ENCODE measurements around the gene PGM1. TPM values are rescaled to one million over a fixed set of nuclear protein-coding genes. Genes with fewer than 3 reads are reported as not detected.

The PGM1 gene
- total and polyA plus RNA-seq, 2 of the 13 experiments (the other 11 are each of a cell fraction or from before 2014, with no cell fraction given): 51.6 to 105 TPM

GRCh38 chr1:63593886-63594605, 835 bp downstream of the PGM1 start (continued):
- TF ChIP-seq, protein P1, sequence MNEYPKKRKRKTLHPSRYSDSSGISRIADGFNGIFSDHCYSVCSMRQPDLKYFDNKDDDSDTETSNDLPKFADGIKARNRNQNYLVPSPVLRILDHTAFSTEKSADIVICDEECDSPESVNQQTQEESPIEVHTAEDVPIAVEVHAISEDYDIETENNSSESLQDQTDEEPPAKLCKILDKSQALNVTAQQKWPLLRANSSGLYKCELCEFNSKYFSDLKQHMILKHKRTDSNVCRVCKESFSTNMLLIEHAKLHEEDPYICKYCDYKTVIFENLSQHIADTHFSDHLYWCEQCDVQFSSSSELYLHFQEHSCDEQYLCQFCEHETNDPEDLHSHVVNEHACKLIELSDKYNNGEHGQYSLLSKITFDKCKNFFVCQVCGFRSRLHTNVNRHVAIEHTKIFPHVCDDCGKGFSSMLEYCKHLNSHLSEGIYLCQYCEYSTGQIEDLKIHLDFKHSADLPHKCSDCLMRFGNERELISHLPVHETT (CRISPR knock-in tag; conservative IDR thresholded peaks at IDR 0.05): no peak
- TF ChIP-seq ZBTB8A (CRISPR knock-in tag; IDR thresholded peaks at IDR 0.05; ENCODE audit: borderline replicate concordance, low read depth): no peak
- no peak for TF ChIP-seq ZNF841 (CRISPR knock-in tag; IDR thresholded peaks at IDR 0.05; ENCODE audit: borderline replicate concordance)
- TF ChIP-seq ZNF672 (CRISPR knock-in tag; IDR thresholded peaks at IDR 0.05): no peak
- no peak for TF ChIP-seq ZFP41 (CRISPR knock-in tag; IDR thresholded peaks at IDR 0.05; ENCODE audit: borderline replicate concordance)
- no peak for TF ChIP-seq ZNF256 (CRISPR knock-in tag; conservative IDR thresholded peaks at IDR 0.05)
- TF ChIP-seq ZNF607 (CRISPR knock-in tag; IDR thresholded peaks at IDR 0.05; ENCODE audit: borderline replicate concordance): no peak
- no peak for TF ChIP-seq NFE2 (CRISPR knock-in tag; IDR thresholded peaks at IDR 0.05)
- no peak for TF ChIP-seq CENPX (CRISPR knock-in tag; IDR thresholded peaks at IDR 0.05)
- no peak for TF ChIP-seq ZNF414 (CRISPR knock-in tag; IDR thresholded peaks at IDR 0.05)
- no peak for TF ChIP-seq DBP (CRISPR knock-in tag; IDR thresholded peaks at IDR 0.05; ENCODE audit: not compliant biosample characterization)
- no peak for TF ChIP-seq KAT8 (CRISPR knock-in tag; IDR thresholded peaks at IDR 0.05)
- no peak for TF ChIP-seq FOXA3 (CRISPR knock-in tag; IDR thresholded peaks at IDR 0.05)
- no peak for TF ChIP-seq TARDBP (CRISPR knock-in tag; IDR thresholded peaks at IDR 0.05)
- no peak for TF ChIP-seq ATRX (CRISPR knock-in tag; IDR thresholded peaks at IDR 0.05; ENCODE audit: borderline replicate concordance)
- TF ChIP-seq, protein P2, sequence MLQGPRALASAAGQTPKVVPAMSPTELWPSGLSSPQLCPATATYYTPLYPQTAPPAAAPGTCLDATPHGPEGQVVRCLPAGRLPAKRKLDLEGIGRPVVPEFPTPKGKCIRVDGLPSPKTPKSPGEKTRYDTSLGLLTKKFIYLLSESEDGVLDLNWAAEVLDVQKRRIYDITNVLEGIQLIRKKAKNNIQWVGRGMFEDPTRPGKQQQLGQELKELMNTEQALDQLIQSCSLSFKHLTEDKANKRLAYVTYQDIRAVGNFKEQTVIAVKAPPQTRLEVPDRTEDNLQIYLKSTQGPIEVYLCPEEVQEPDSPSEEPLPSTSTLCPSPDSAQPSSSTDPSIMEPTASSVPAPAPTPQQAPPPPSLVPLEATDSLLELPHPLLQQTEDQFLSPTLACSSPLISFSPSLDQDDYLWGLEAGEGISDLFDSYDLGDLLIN (CRISPR knock-in tag; IDR thresholded peaks at IDR 0.05; ENCODE audit: borderline replicate concordance): no peak
- TF ChIP-seq, protein P3, sequence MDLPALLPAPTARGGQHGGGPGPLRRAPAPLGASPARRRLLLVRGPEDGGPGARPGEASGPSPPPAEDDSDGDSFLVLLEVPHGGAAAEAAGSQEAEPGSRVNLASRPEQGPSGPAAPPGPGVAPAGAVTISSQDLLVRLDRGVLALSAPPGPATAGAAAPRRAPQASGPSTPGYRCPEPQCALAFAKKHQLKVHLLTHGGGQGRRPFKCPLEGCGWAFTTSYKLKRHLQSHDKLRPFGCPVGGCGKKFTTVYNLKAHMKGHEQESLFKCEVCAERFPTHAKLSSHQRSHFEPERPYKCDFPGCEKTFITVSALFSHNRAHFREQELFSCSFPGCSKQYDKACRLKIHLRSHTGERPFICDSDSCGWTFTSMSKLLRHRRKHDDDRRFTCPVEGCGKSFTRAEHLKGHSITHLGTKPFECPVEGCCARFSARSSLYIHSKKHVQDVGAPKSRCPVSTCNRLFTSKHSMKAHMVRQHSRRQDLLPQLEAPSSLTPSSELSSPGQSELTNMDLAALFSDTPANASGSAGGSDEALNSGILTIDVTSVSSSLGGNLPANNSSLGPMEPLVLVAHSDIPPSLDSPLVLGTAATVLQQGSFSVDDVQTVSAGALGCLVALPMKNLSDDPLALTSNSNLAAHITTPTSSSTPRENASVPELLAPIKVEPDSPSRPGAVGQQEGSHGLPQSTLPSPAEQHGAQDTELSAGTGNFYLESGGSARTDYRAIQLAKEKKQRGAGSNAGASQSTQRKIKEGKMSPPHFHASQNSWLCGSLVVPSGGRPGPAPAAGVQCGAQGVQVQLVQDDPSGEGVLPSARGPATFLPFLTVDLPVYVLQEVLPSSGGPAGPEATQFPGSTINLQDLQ (CRISPR knock-in tag; IDR thresholded peaks at IDR 0.05): no peak
- TF ChIP-seq, protein P4, sequence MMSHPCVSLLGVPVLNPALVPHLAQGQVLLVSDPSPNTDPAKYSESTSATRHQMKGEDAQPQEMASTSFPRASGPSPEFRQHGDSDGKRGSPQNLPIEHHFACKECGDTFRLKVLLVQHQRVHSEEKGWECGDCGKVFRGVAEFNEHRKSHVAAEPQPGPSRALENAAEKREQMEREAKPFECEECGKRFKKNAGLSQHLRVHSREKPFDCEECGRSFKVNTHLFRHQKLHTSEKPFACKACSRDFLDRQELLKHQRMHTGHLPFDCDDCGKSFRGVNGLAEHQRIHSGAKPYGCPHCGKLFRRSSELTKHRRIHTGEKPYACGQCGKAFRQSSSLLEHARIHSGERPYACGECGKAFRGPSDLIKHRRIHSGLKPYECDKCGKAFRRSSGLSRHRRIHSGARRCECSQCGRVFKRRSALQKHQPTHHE (CRISPR knock-in tag; IDR thresholded peaks at IDR 0.05; ENCODE audit: borderline replicate concordance): no peak; the same call in 1 of the 2 replicates
- TF ChIP-seq SSRP1 (CRISPR knock-in tag; IDR thresholded peaks at IDR 0.05): no peak
- no peak for TF ChIP-seq ZMYM2 (CRISPR knock-in tag; IDR thresholded peaks at IDR 0.05)
- no peak for TF ChIP-seq REXO4 (CRISPR knock-in tag; IDR thresholded peaks at IDR 0.05; ENCODE audit: borderline replicate concordance)
- TF ChIP-seq ZNF598 (CRISPR knock-in tag; IDR thresholded peaks at IDR 0.05; ENCODE audit: borderline replicate concordance): no peak
- no peak for TF ChIP-seq NFE2L2 (IDR thresholded peaks at IDR 0.05; ENCODE audit: low read length)

Data from HepG2 (cell line).